Esophagus muscularis mucosa (tissue), 4 donors: ENCODE results near the gene TEDDM1.

ENCODE experiments used
- EP300 ChIP-seq: sonication (generic); formaldehyde crosslinking; IDR thresholded peaks from one replicate; pipeline ENCODE4 v1.6.1; 2017; ENCODE audit warnings: antibody characterized with exemption
- POLR2AphosphoS5 ChIP-seq, 2 donors: sonication (generic); formaldehyde crosslinking; IDR thresholded peaks; one replicate each; pipeline ENCODE4 v1.6.1; 2017; ENCODE audit warnings: antibody characterized with exemption in 2 of 2
- TF ChIP-seq, protein P1 (sequence below), 3 experiments: fragments of 200-600 bp in 2 of 3; fragments of 450-650 bp in 1 of 3; sonication (generic) in 2 of 3; IDR thresholded peaks; one replicate each; pipeline ENCODE4 v1.5.1; 2017 to 2019; ENCODE audit warnings: antibody characterized with exemption in 3 of 3, mild to moderate bottlenecking in 2 of 3, moderate library complexity in 1 of 3

DNA sequence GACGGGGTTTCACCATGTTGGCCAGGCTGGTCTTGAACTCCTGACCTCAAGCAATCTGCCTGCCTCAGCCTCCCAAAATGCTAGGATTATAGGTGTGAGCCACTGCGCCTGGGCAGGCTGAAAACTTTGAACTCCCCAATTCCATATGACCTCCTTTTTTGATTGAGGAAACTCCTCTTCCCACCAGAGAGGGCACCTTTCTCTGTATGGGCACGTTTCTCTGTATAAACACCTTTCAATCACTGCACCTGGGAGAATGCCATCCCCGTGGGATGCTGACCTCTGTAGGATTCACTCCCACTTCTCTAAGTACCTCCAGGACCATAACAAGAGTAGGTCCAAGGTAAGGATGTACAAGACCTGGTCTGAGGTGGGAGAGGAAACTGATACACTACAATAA is 9.7 kb upstream of the TEDDM1 start:
- TF ChIP-seq, protein P1, sequence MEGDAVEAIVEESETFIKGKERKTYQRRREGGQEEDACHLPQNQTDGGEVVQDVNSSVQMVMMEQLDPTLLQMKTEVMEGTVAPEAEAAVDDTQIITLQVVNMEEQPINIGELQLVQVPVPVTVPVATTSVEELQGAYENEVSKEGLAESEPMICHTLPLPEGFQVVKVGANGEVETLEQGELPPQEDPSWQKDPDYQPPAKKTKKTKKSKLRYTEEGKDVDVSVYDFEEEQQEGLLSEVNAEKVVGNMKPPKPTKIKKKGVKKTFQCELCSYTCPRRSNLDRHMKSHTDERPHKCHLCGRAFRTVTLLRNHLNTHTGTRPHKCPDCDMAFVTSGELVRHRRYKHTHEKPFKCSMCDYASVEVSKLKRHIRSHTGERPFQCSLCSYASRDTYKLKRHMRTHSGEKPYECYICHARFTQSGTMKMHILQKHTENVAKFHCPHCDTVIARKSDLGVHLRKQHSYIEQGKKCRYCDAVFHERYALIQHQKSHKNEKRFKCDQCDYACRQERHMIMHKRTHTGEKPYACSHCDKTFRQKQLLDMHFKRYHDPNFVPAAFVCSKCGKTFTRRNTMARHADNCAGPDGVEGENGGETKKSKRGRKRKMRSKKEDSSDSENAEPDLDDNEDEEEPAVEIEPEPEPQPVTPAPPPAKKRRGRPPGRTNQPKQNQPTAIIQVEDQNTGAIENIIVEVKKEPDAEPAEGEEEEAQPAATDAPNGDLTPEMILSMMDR (IDR thresholded peaks at IDR 0.05) = no peak
- TF ChIP-seq POLR2AphosphoS5 (IDR thresholded peaks at IDR 0.05) (no peak), EP300 (no peak)
